NCI-H2196 (cell line): ENCODE measurements around the gene KLHL29.

Experiments used
- DNase-seq: peaks from one replicate; lab custom pipeline; 2025; ENCODE audit not compliant: unreplicated experiment; lab: John Stamatoyannopoulos, UW

Gene KLHL29

GRCh38 chr2:23751747-23752265 is 366.8 kb downstream of the KLHL29 start:
- DNase-seq, result no peak

GRCh38 chr2:23753291-23754010 is 368.5 kb downstream of the KLHL29 start:
- no peak for DNase-seq

GRCh38 chr2:23754970-23755369 is 370.0 kb downstream of the KLHL29 start:
- no peak for DNase-seq

GRCh38 chr2:23756593-23757292 is 371.8 kb downstream of the KLHL29 start:
- DNase-seq, result peak; percentile 11

- no peak for DNase-seq
These were observed 372.9 kb downstream of the KLHL29 start for GRCh38 chr2:23757686-23758433.
